HEK293 (cell line): ENCODE measurements around the gene GGNBP2.

ENCODE experiments used
- CTCF ChIA-PET: fragments of 350-600 bp; formaldehyde crosslinking; extraction: SDS; loops from one replicate; lab custom pipeline; 2021; ENCODE audit warnings: antibody characterized with exemption; lab: Yijun Ruan, JAX
- POLR2A ChIA-PET: fragments of 300-600 bp; formaldehyde crosslinking; extraction: SDS; loops from one replicate; lab custom pipeline; 2020; ENCODE audit warnings: antibody characterized with exemption, inconsistent platforms; lab: Yijun Ruan, JAX
- H3K27ac ChIP-seq: fragments of 200-500 bp; sonication (Bioruptor generic); 2 replicates; pipeline ENCODE4 v1.5.1; 2014; ENCODE audit warnings: low read depth, low read length, control low read depth, inconsistent platforms; ENCODE audit errors: extremely low read depth
- H3K36me3 ChIP-seq, 2 experiments: fragments of 200-500 bp in 1 of 2; sonication (Bioruptor generic) in 1 of 2; 1 replicate in 1 of 2; 2 replicates in 1 of 2; pipeline ENCODE4 v1.5.1; 2014 to 2017; ENCODE audit warnings: inconsistent platforms in 2 of 2, low read length in 2 of 2; ENCODE audit not compliant: control insufficient read depth in 2 of 2, insufficient read depth in 1 of 2
- H3K4me1 ChIP-seq: fragments of 200-500 bp; sonication (Bioruptor generic); 2 replicates; pipeline ENCODE4 v1.5.1; 2014; ENCODE audit warnings: mild to moderate bottlenecking, low read length, inconsistent platforms; ENCODE audit not compliant: control insufficient read depth, insufficient read depth
- H3K4me3 ChIP-seq: 2 replicates; pipeline ENCODE4 v1.5.1; 2011; ENCODE audit warnings: low read depth, mild to moderate bottlenecking, control low read depth, low read length, moderate library complexity
- H3K9me3 ChIP-seq: fragments of 200-500 bp; sonication (Bioruptor generic); 2 replicates; pipeline ENCODE4 v1.5.1; 2014; ENCODE audit warnings: low read depth, low read length, inconsistent platforms; ENCODE audit not compliant: control insufficient read depth, insufficient read depth
- EGR2 ChIP-seq: fragments of 450-650 bp; formaldehyde crosslinking; IDR thresholded peaks from 2 replicates; pipeline ENCODE4 v1.5.1; 2016; ENCODE audit warnings: low read depth, missing biosample characterization, missing genetic modification characterization
- GFI1B ChIP-seq: fragments of 450-650 bp; formaldehyde crosslinking; IDR thresholded peaks from 2 replicates; pipeline ENCODE4 v1.5.1; 2016; ENCODE audit warnings: missing biosample characterization, missing genetic modification characterization
- KLF8 ChIP-seq: fragments of 450-650 bp; formaldehyde crosslinking; IDR thresholded peaks from 2 replicates; pipeline ENCODE4 v1.5.1; 2016; ENCODE audit warnings: missing biosample characterization, missing genetic modification characterization
- OVOL3 ChIP-seq: fragments of 450-650 bp; formaldehyde crosslinking; IDR thresholded peaks from 2 replicates; pipeline ENCODE4 v1.5.1; 2016; ENCODE audit warnings: missing biosample characterization, missing genetic modification characterization
- SETDB1 ChIP-seq: IDR thresholded peaks from one replicate; pipeline ENCODE4 v1.6.1; 2017; ENCODE audit warnings: mild to moderate bottlenecking, low read length, moderate library complexity, mixed read lengths; ENCODE audit not compliant: insufficient read length
- ZBTB1 ChIP-seq: fragments of 450-650 bp; formaldehyde crosslinking; IDR thresholded peaks from 2 replicates; pipeline ENCODE4 v1.5.1; 2016; ENCODE audit warnings: missing biosample characterization, missing genetic modification characterization
- ZBTB17 ChIP-seq: fragments of 450-650 bp; formaldehyde crosslinking; IDR thresholded peaks from 2 replicates; pipeline ENCODE4 v1.5.1; 2016; ENCODE audit warnings: missing biosample characterization, missing genetic modification characterization
- ZBTB8A ChIP-seq: fragments of 450-650 bp; formaldehyde crosslinking; IDR thresholded peaks from 2 replicates; pipeline ENCODE4 v1.5.1; 2016; ENCODE audit warnings: missing biosample characterization, missing genetic modification characterization
- ZEB2 ChIP-seq: fragments of 450-650 bp; formaldehyde crosslinking; IDR thresholded peaks from 2 replicates; pipeline ENCODE4 v1.5.1; 2016; ENCODE audit warnings: missing biosample characterization, missing genetic modification characterization
- ZFHX2 ChIP-seq: fragments of 450-650 bp; formaldehyde crosslinking; conservative IDR thresholded peaks from 2 replicates; pipeline ENCODE4 v1.5.1; 2016; ENCODE audit warnings: missing biosample characterization, missing genetic modification characterization
- ZNF274 ChIP-seq, 2 experiments: fragments of 200-500 bp in 1 of 2; fragments of 450-650 bp in 1 of 2; sonication (Bioruptor generic) in 1 of 2; formaldehyde crosslinking in 1 of 2; IDR thresholded peaks; 2 replicates each; pipeline versions ENCODE4 v1.5.1 to v1.6.1; 2014 to 2016; ENCODE audit warnings: borderline replicate concordance in 1 of 2, inconsistent platforms in 1 of 2, low read length in 1 of 2, missing biosample characterization in 1 of 2, missing genetic modification characterization in 1 of 2
- ZNF335 ChIP-seq: fragments of 450-650 bp; formaldehyde crosslinking; conservative IDR thresholded peaks from 2 replicates; pipeline ENCODE4 v1.5.1; 2016; ENCODE audit warnings: missing biosample characterization, missing genetic modification characterization
- ZNF341 ChIP-seq: fragments of 450-650 bp; formaldehyde crosslinking; IDR thresholded peaks from 2 replicates; pipeline ENCODE4; 2016; ENCODE audit warnings: low read depth, missing biosample characterization, missing genetic modification characterization
- ZNF354C ChIP-seq: fragments of 450-650 bp; formaldehyde crosslinking; IDR thresholded peaks from 2 replicates; pipeline ENCODE4 v1.5.1; 2016; ENCODE audit warnings: missing biosample characterization, missing genetic modification characterization, low read depth, borderline replicate concordance
- ZNF366 ChIP-seq: fragments of 450-650 bp; formaldehyde crosslinking; conservative IDR thresholded peaks from 2 replicates; pipeline ENCODE4 v1.5.1; 2016; ENCODE audit warnings: missing biosample characterization, missing genetic modification characterization
- ZNF416 ChIP-seq: fragments of 450-650 bp; formaldehyde crosslinking; IDR thresholded peaks from 2 replicates; pipeline ENCODE4 v1.5.1; 2016; ENCODE audit warnings: missing biosample characterization, missing genetic modification characterization
- ZNF473 ChIP-seq: fragments of 450-650 bp; formaldehyde crosslinking; IDR thresholded peaks from 2 replicates; pipeline ENCODE4 v1.5.1; 2017; ENCODE audit warnings: missing biosample characterization, missing genetic modification characterization
- ZNF561 ChIP-seq: fragments of 450-650 bp; IDR thresholded peaks from 2 replicates; pipeline ENCODE4 v1.5.1; 2018; ENCODE audit warnings: missing biosample characterization, missing genetic modification characterization, borderline replicate concordance
- ZNF600 ChIP-seq: fragments of 450-650 bp; formaldehyde crosslinking; IDR thresholded peaks from 2 replicates; pipeline ENCODE4 v1.5.1; 2016; ENCODE audit warnings: missing biosample characterization, missing genetic modification characterization
- ZNF623 ChIP-seq: fragments of 450-650 bp; formaldehyde crosslinking; IDR thresholded peaks from 2 replicates; pipeline ENCODE4 v1.5.1; 2016; ENCODE audit warnings: missing biosample characterization, missing genetic modification characterization
- ZNF654 ChIP-seq: fragments of 450-650 bp; formaldehyde crosslinking; IDR thresholded peaks from 2 replicates; pipeline ENCODE4 v1.5.1; 2016; ENCODE audit warnings: low read depth, missing biosample characterization, missing genetic modification characterization
- ZNF843 ChIP-seq: fragments of 450-650 bp; formaldehyde crosslinking; IDR thresholded peaks from 2 replicates; pipeline ENCODE4 v1.5.1; 2016; ENCODE audit warnings: missing biosample characterization, missing genetic modification characterization
- TF ChIP-seq, protein P1 (sequence below): fragments of 450-650 bp; formaldehyde crosslinking; IDR thresholded peaks from 2 replicates; pipeline ENCODE4 v1.5.1; 2016; ENCODE audit warnings: missing biosample characterization, missing genetic modification characterization
- TF ChIP-seq, protein P2 (sequence below): fragments of 450-650 bp; formaldehyde crosslinking; IDR thresholded peaks from 2 replicates; pipeline ENCODE4 v1.5.1; 2016; ENCODE audit warnings: missing biosample characterization, missing genetic modification characterization
- TF ChIP-seq, protein P3 (sequence below): fragments of 450-650 bp; formaldehyde crosslinking; IDR thresholded peaks from 2 replicates; pipeline ENCODE4 v1.5.1; 2016; ENCODE audit warnings: missing biosample characterization, missing genetic modification characterization
- TF ChIP-seq, protein P4 (sequence below): fragments of 450-650 bp; formaldehyde crosslinking; IDR thresholded peaks from 2 replicates; pipeline ENCODE4 v1.5.1; 2016; ENCODE audit warnings: missing biosample characterization, missing genetic modification characterization
- TF ChIP-seq, protein P5 (sequence below): fragments of 450-650 bp; formaldehyde crosslinking; IDR thresholded peaks from 2 replicates; pipeline ENCODE4 v1.5.1; 2016; ENCODE audit warnings: missing biosample characterization, missing genetic modification characterization

GGNBP2 gene

DNA sequence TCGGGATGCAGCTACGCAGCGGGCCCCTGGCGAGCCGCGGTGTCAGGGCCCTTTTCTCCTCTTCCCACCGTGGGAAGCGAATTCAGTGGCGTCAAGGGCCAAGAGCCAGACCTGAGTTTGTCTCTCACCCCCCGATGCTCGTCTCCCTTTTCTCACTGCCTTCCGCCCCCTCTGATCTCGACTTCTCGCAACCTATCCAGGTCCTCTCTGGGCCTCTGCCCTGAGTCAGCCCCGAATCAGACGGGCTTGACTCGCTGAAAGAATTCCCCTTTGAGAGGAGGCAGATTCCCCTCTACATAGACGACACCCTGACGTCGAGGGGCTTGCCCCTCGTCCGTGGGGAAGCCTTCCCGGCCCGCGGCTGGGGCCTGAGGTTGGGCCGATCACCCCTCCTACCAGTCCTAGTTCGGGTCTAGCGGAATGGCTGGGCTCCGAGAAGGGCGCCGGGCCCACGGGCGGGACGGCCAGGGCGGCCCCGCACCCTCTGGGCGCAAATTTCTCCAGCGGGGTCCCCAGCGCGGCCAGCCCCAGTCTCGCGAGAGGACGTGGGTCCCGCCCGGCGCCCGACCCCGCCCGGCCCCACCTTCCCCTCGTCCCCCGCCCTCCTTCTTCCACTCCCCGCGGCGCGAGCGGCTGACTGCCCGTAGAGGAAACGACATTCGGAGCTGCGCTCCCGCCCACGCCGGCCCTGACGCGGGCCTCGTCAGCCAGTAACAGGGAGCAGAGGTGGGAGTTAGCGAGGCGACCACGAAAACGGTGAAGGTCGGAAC is at the start of gene GGNBP2 (continued):
- TF ChIP-seq, protein P1, sequence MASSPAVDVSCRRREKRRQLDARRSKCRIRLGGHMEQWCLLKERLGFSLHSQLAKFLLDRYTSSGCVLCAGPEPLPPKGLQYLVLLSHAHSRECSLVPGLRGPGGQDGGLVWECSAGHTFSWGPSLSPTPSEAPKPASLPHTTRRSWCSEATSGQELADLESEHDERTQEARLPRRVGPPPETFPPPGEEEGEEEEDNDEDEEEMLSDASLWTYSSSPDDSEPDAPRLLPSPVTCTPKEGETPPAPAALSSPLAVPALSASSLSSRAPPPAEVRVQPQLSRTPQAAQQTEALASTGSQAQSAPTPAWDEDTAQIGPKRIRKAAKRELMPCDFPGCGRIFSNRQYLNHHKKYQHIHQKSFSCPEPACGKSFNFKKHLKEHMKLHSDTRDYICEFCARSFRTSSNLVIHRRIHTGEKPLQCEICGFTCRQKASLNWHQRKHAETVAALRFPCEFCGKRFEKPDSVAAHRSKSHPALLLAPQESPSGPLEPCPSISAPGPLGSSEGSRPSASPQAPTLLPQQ: peak; percentile 86
- TF ChIP-seq ZNF416 (tag by site-specific recombination) (no peak), ZBTB1 (tag by site-specific recombination) (peak; percentile 23; the same call in 1 of the 2 replicates), ZNF366 (tag by site-specific recombination) (peak; percentile 67), ZNF843 (0 out of 2 replicates have a peak, but pooled peaks have one; percentile 44), GFI1B (no peak), EGR2 (tag by site-specific recombination) (peak; percentile 34; the same call in 1 of the 2 replicates), ZNF354C (no peak), ZNF561 (tag by site-specific recombination) (0 out of 2 replicates have a peak, but pooled peaks have one; percentile 29), ZEB2 (tag by site-specific recombination) (peak; percentile 86), ZNF341 (peak; percentile 56)
- TF ChIP-seq, protein P2, sequence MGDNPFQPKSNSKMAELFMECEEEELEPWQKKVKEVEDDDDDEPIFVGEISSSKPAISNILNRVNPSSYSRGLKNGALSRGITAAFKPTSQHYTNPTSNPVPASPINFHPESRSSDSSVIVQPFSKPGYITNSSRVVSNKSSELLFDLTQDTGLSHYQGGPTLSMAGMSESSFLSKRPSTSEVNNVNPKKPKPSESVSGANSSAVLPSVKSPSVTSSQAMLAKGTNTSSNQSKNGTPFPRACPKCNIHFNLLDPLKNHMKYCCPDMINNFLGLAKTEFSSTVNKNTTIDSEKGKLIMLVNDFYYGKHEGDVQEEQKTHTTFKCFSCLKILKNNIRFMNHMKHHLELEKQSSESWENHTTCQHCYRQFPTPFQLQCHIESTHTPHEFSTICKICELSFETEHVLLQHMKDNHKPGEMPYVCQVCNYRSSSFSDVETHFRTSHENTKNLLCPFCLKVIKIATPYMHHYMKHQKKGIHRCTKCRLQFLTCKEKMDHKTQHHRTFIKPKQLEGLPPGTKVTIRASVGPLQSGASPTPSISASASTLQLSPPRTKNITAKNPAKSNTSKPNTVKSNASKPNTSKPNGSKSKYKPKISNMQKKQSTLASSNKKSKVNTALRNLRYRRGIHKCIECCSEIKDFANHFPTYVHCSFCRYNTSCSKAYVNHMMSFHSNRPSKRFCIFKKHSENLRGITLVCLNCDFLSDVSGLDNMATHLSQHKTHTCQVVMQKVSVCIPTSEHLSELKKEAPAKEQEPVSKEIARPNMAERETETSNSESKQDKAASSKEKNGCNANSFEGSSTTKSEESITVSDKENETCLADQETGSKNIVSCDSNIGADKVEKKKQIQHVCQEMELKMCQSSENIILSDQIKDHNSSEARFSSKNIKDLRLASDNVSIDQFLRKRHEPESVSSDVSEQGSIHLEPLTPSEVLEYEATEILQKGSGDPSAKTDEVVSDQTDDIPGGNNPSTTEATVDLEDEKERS (tag by site-specific recombination): no peak; the same call in 1 of the 2 replicates
- TF ChIP-seq, protein P3, sequence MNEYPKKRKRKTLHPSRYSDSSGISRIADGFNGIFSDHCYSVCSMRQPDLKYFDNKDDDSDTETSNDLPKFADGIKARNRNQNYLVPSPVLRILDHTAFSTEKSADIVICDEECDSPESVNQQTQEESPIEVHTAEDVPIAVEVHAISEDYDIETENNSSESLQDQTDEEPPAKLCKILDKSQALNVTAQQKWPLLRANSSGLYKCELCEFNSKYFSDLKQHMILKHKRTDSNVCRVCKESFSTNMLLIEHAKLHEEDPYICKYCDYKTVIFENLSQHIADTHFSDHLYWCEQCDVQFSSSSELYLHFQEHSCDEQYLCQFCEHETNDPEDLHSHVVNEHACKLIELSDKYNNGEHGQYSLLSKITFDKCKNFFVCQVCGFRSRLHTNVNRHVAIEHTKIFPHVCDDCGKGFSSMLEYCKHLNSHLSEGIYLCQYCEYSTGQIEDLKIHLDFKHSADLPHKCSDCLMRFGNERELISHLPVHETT (tag by site-specific recombination): 0 out of 2 replicates have a peak, but pooled peaks have one; percentile 11

DNA sequence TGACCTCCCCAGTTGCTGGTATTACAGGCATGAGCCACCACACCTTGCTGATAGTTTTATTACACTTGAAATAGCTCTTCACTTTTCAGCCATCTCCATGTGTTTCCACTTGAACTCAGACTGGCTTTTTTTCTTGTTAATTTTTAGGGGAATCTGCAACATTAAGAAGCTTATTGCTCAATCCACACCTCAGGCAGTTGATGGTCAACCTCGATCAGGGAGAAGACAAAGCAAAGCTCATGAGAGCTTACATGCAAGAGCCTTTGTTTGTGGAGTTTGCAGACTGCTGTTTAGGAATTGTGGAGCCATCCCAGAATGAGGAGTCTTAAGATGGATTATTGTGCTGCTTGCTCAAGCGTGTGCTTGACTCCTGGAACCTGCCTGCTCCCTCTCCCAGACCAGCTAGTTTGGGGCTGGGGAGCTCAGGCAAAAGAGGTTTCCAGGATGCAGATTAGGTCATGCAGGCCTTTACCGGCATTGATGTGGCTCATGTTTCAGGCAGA is 49.6 kb upstream of the GGNBP2 start:
- Histone ChIP-seq H3K36me3 (peaks cover 56 to 92% of the 10 kb centered on the region in 2 experiments), H3K4me3 (no peak overlapping the region), H3K27ac (no peak overlapping the region), H3K4me1 (no peaks in the 10 kb centered on the region), H3K9me3 (no peaks in the 10 kb centered on the region)
- CTCF ChIA-PET: interaction anchor here (2.1 to 2.2 kb wide), 2 partner anchors 12 to 346 kb away, joined by 9 to 11 read pairs; no protein-coding TSS in a partner anchor
- POLR2A ChIA-PET: interaction anchor here (1.2 to 2.3 kb wide), 4 partner anchors 9 to 106 kb away, joined by 3 to 9 read pairs (median 4); partner anchors contain the start of genes GGNBP2, MRM1 and ZNHIT3
- peak; percentile 40 for TF ChIP-seq ZNF335 (tag by site-specific recombination)
- no peak for TF ChIP-seq KLF8 (tag by site-specific recombination)
- no peak for TF ChIP-seq OVOL3 (tag by site-specific recombination)
- TF ChIP-seq ZNF623 (tag by site-specific recombination): no peak
- no peak for TF ChIP-seq ZNF473
- peak; percentile 92 for TF ChIP-seq ZNF600 (tag by site-specific recombination)
- TF ChIP-seq ZNF274 (IDR thresholded peaks at IDR 0.05; ENCODE audit: low read length): no peak
- no peak for TF ChIP-seq ZNF274 (tag by site-specific recombination; IDR thresholded peaks at IDR 0.05; ENCODE audit: borderline replicate concordance)
- no peak for TF ChIP-seq ZFHX2 (tag by site-specific recombination)
- TF ChIP-seq, protein P4, sequence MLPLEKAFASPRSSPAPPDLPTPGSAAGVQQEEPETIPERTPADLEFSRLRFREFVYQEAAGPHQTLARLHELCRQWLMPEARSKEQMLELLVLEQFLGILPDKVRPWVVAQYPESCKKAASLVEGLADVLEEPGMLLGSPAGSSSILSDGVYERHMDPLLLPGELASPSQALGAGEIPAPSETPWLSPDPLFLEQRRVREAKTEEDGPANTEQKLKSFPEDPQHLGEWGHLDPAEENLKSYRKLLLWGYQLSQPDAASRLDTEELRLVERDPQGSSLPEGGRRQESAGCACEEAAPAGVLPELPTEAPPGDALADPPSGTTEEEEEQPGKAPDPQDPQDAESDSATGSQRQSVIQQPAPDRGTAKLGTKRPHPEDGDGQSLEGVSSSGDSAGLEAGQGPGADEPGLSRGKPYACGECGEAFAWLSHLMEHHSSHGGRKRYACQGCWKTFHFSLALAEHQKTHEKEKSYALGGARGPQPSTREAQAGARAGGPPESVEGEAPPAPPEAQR (tag by site-specific recombination): no peak
- TF ChIP-seq SETDB1: no peak
- TF ChIP-seq ZNF654 (tag by site-specific recombination): no peak
- no peak for TF ChIP-seq ZBTB8A (tag by site-specific recombination)
- TF ChIP-seq, protein P5, sequence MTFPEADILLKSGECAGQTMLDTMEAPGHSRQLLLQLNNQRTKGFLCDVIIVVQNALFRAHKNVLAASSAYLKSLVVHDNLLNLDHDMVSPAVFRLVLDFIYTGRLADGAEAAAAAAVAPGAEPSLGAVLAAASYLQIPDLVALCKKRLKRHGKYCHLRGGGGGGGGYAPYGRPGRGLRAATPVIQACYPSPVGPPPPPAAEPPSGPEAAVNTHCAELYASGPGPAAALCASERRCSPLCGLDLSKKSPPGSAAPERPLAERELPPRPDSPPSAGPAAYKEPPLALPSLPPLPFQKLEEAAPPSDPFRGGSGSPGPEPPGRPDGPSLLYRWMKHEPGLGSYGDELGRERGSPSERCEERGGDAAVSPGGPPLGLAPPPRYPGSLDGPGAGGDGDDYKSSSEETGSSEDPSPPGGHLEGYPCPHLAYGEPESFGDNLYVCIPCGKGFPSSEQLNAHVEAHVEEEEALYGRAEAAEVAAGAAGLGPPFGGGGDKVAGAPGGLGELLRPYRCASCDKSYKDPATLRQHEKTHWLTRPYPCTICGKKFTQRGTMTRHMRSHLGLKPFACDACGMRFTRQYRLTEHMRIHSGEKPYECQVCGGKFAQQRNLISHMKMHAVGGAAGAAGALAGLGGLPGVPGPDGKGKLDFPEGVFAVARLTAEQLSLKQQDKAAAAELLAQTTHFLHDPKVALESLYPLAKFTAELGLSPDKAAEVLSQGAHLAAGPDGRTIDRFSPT (tag by site-specific recombination): no peak
- peak; percentile 21; the same call in 1 of the 2 replicates for TF ChIP-seq ZBTB17
